Heart left ventricle (tissue), 13 donors: ENCODE results near the gene CCDC24.

Source experiments
- POLR2A ChIP-seq, 2 donors: fragments of 450-650 bp; IDR thresholded peaks; one replicate each; pipeline ENCODE4 v1.6.1; 2017; ENCODE audit warnings: antibody characterized with exemption in 2 of 2, mild to moderate bottlenecking in 2 of 2, moderate library complexity in 2 of 2
- TF ChIP-seq, protein P1 (sequence below), 12 donors: fragments of 200-600 bp; sonication (generic) in 4 of 12; IDR thresholded peaks; one replicate each; pipeline versions ENCODE4 v1.5.0 to v1.8.0; 2018 to 2022; ENCODE audit warnings: antibody characterized with exemption in 12 of 12, mild to moderate bottlenecking in 5 of 12
- donor health status: ischemic (EF 13 %, LVEDD 7.1; RV severe dilation, severe dysfunction).
- donor health status: DM: no; HTN: yes; CAD: no.
- donor health status: DM: no; HTN: no; CAD: no.
- donor health status: ischemic (EF 25% LVEDD 6.9; RV normal size, moderate dysfunction).
- donor health status: ischemic (EF 25% LVEDD 5.7; RV mildly dilated, moderate dysfunction).
- donor health status: ischemic (EF 35%, LVEDD 5.7; RV mildly dilated, moderate dysfunction).
- donor health status: nonischemic (EF 11% LVEDD 7.7; RV severe dilation, severe dysfunction).
- donor health status: DM: yes; HTN: yes; CAD: no.
- donor health status: PGD.
- donor health status: ischemic (EF 29% LVEDD 5.4; RV normal size, mild dysfunction).
- donor health status: nonischemic (EF 23%, LVEDD 6.1; RV moderate dilation, normal function).

DNA sequence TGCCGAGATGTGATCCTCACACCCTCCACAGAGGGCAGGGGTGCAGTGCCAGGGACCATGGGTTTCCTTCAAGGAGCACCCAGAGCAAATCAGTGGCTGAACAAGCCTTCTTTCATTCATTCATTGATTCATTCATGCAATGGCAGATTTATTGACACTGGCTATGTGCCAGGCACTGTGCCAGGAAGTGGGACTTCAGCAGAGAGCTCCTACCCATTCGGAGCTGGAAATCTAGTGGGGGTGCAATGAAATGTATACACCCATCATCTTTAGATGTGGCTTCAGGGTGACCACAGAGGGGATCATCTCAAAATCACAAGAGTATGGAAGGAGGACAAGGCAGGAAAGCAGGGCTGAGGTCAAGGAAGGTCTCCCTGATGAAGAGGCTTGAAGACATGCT, 21.0 kb downstream of the CCDC24 start:
- TF ChIP-seq POLR2A (IDR thresholded peaks at IDR 0.05) = no peak
- TF ChIP-seq, protein P1, sequence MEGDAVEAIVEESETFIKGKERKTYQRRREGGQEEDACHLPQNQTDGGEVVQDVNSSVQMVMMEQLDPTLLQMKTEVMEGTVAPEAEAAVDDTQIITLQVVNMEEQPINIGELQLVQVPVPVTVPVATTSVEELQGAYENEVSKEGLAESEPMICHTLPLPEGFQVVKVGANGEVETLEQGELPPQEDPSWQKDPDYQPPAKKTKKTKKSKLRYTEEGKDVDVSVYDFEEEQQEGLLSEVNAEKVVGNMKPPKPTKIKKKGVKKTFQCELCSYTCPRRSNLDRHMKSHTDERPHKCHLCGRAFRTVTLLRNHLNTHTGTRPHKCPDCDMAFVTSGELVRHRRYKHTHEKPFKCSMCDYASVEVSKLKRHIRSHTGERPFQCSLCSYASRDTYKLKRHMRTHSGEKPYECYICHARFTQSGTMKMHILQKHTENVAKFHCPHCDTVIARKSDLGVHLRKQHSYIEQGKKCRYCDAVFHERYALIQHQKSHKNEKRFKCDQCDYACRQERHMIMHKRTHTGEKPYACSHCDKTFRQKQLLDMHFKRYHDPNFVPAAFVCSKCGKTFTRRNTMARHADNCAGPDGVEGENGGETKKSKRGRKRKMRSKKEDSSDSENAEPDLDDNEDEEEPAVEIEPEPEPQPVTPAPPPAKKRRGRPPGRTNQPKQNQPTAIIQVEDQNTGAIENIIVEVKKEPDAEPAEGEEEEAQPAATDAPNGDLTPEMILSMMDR (IDR thresholded peaks at IDR 0.05) = no peak
